Osteocyte (in vitro differentiated cells): ENCODE data around the gene PXT1. TPM values are rescaled to one million over a fixed set of nuclear protein-coding genes. Genes with fewer than 3 reads are reported as not detected.
"Not testable (repeated sequence)": the region's sequence is repeated elsewhere in the genome, so short reads cannot be mapped to it uniquely, and the experiment has no call there.

ENCODE experiments used
- DNase-seq: peaks from one replicate; pipeline ENCODE4 v3.0.0; 2021; ENCODE audit warnings: mixed read lengths; ENCODE audit not compliant: unreplicated experiment; ENCODE audit errors: extremely low spot score
- H3K27ac Mint-ChIP-seq: one replicate; pipeline ENCODE4 v1.8.0; 2021; ENCODE audit warnings: mild to moderate bottlenecking, mixed read lengths; ENCODE audit not compliant: unreplicated experiment
- H3K27me3 Mint-ChIP-seq: one replicate; pipeline ENCODE4 v1.8.0; 2021; ENCODE audit warnings: mixed read lengths; ENCODE audit not compliant: unreplicated experiment
- H3K36me3 Mint-ChIP-seq: one replicate; pipeline ENCODE4 v1.8.0; 2021; ENCODE audit warnings: mixed read lengths; ENCODE audit not compliant: unreplicated experiment
- H3K4me1 Mint-ChIP-seq: one replicate; pipeline ENCODE4 v1.8.0; 2021; ENCODE audit warnings: mixed read lengths; ENCODE audit not compliant: unreplicated experiment
- H3K4me3 Mint-ChIP-seq: one replicate; pipeline ENCODE4 v1.8.0; 2021; ENCODE audit warnings: mild to moderate bottlenecking, moderate library complexity, mixed read lengths; ENCODE audit not compliant: unreplicated experiment
- H3K9me3 Mint-ChIP-seq: one replicate; pipeline ENCODE4 v1.8.0; 2021; ENCODE audit warnings: mixed read lengths; ENCODE audit not compliant: unreplicated experiment
- CTCF ChIP-seq: fragments of 200-600 bp; sonication (generic); IDR thresholded peaks from 2 replicates; pipeline ENCODE4 v1.5.0; 2021; ENCODE audit warnings: antibody characterized with exemption, mild to moderate bottlenecking, moderate library complexity
- total RNA-seq: library from RNA; stranded (reverse); gene quantifications from 2 replicates; pipeline ENCODE4 v1.2.1, GENCODE V29; 2021

Gene PXT1
- total RNA-seq, 1 donor from 2014 or later: not detected

DNA sequence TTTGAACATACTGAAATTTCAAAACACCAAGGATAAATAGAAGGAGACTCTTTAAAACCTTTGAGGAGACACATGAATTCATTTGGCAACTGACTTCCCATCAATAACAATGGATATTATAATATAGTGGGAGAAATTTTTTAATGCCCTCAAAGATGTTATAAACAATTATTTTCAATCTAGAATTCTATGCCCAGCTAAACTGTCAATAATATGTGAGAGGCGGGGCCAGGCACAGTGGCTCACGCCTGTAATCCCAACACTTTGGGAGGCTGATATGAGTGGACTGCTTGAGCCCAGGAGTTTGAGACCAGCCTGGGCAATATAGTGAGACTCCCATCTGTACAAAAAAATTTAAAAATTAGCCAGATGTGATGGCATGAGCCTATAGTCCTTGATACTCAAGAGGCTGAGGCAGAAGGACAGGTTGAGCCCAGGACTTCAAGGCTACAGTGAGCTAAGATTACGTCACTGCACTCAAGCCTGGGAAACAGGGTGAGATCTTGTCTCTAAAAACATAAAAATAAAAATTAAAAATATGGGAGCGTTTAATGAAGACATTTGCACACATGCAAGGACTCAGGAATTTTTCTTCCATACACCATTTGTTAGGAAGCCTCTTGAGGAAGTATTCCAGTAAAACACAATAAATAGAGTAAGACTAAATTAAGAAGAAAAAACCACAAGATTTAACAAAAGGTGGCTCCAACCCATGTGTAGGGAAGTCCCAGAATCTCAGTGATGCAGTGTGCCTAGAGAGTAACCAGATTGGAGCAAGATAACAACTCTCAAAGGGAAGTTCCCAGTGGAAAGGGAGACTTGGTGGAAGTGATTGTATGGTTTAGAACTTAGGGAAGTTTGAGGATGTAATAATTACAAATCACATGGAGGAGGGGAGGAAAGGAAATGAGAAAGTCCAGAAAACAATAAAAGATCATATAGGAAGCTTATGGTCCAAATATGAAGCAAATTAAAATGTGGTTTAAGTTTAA is 28.9 kb downstream of the PXT1 start:
- Mint-ChIP-seq H3K36me3 (peaks cover 3% of the 10 kb centered on the region), H3K9me3 (no peaks in the 10 kb centered on the region), H3K27me3 (peaks cover 14% of the 10 kb centered on the region), H3K4me3 (no peak overlapping the region), H3K27ac (no peak overlapping the region), H3K4me1 (no peaks in the 10 kb centered on the region)
- DNase-seq: no peak
- TF ChIP-seq CTCF: no peak

DNA sequence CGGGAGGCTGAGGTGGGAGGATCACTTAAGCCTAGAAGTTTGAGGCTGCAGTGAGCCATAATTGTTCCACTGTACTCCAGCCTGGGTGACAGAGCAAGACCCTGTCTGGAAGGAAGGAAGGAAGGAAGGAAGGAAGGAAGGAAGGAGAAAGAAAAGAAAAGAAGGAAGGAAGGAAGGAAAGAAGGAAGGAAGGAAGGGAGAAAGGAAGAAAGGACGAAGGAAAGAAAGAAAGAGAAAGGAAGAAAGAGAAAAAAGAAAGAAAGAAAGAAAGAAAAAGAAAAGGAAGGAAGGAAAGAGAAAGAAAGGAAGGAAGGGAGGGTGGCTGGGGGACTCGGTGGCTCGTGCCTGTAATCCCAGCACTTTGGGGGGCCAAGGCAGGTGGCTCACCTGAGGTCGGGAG is 32.9 kb downstream of the PXT1 start:
- H3K27ac Mint-ChIP-seq, H3K9me3 Mint-ChIP-seq, H3K4me3 Mint-ChIP-seq: not testable (repeated sequence)

DNA sequence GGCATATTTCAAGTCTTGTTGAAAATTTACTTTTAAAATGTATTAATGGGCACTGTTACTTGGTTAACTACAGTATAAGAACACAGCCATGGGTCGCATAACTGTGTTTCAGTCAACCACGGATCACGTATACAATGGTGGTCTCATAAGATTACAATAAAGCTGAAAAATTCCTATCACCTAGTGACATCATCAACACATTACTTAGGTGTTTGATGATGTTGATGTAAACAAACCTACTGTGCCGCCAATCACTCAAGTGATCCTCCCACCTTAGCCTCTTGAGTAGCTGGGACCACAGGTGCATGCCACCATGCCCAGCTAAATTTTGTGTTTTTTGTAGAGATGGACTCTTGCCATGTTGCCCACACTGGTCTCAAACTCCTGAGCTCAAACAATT is 38.5 kb downstream of the PXT1 start:
- Mint-ChIP-seq H3K27me3 (peaks cover 23% of the 10 kb centered on the region), H3K4me1 (no peaks in the 10 kb centered on the region), H3K4me3 (no peak overlapping the region)

More for the DNA sequence above, 32.9 kb downstream of the PXT1 start:
- H3K36me3 Mint-ChIP-seq, H3K4me1 Mint-ChIP-seq, DNase-seq: not testable (repeated sequence)
- peaks cover 22% of the 10 kb centered on the region for H3K27me3 Mint-ChIP-seq

DNA sequence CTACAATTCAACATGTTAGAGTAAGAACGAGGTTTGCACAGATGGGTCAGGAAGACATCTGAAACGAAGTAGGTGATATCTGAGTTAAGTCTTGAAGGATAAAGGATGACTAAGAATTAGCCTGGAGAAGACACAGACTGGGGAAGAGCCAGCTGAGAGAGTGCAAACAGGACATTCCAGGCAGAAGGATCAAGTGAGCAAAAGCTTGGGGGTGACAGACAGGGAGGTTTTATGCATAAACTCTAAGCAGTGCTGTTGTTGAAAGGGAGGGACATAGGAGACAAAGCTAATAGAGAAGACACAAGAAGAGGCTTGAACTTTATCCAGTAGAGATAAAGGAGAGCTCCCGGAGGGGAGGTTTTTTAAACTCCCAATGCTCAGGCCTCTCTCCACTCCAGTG is 40.2 kb downstream of the PXT1 start:
- Mint-ChIP-seq H3K27me3 (peaks cover 15% of the 10 kb centered on the region), H3K4me3 (no peak overlapping the region), H3K4me1 (no peaks in the 10 kb centered on the region), H3K27ac (no peak overlapping the region), H3K36me3 (no peaks in the 10 kb centered on the region), H3K9me3 (no peaks in the 10 kb centered on the region)
- no peak for DNase-seq
- no peak for TF ChIP-seq CTCF

More for the DNA sequence above, 38.5 kb downstream of the PXT1 start:
- Mint-ChIP-seq H3K36me3 (no peaks in the 10 kb centered on the region), H3K27ac (no peak overlapping the region), H3K9me3 (no peaks in the 10 kb centered on the region)
- no peak for DNase-seq
- TF ChIP-seq CTCF: no peak

GRCh38 chr6:36399970-36400369 is 42.7 kb downstream of the PXT1 start:
- Mint-ChIP-seq H3K27me3 (peaks cover 13% of the 10 kb centered on the region), H3K36me3 (no peaks in the 10 kb centered on the region), H3K27ac (no peak overlapping the region), H3K4me3 (no peak overlapping the region), H3K9me3 (no peaks in the 10 kb centered on the region), H3K4me1 (no peaks in the 10 kb centered on the region)
- DNase-seq: no peak
- TF ChIP-seq CTCF: no peak
